ENCODE results near the gene SF3A1. TPM values are rescaled to one million over a fixed set of nuclear protein-coding genes. Genes with fewer than 3 reads are reported as not detected.
"Not testable (repeated sequence)": the region's sequence is repeated elsewhere in the genome, so short reads cannot be mapped to it uniquely, and the experiment has no call there.

SF3A1 gene
- total and polyA plus RNA-seq, 4 donors: 15.8 to 157 (median 45.1) TPM

- ATAC-seq (ENCODE audit: insufficient read depth, low FRiP score) (no peak), DNase-seq (no peak)
- H3K27ac ChIP-seq (ENCODE audit: low read depth in 1 of 2, low read length in 1 of 2): no peak overlapping the region
- peaks cover 66 to 92% (median 85%) of the 10 kb centered on the region in 4 donors for H3K36me3 ChIP-seq (ENCODE audit: control insufficient read depth in 4 of 4, insufficient read depth in 4 of 4, low read length in 4 of 4)
- WGBS, 2 donors: 94 to 98% methylated on average over 6 to 7 of the region's 7 CpGs
- no peak for TF ChIP-seq CTCF (IDR thresholded peaks at IDR 0.05; ENCODE audit: control extremely low read depth, extremely low read depth)
- peaks cover 0 to 2% (median 0%) of the 10 kb centered on the region in 4 donors for H3K9me3 ChIP-seq (ENCODE audit: control insufficient read depth in 4 of 4, insufficient read depth in 3 of 4, low read length in 3 of 4)
- H3K27me3 ChIP-seq (ENCODE audit: control insufficient read depth in 3 of 3, insufficient read depth in 3 of 3, low read length in 2 of 3): no peaks in the 10 kb centered on the region
- H3K4me3 ChIP-seq: no peak overlapping the region
- H3K9ac ChIP-seq (ENCODE audit: insufficient read depth in 1 of 2, low read length in 2 of 2): no peak overlapping the region
- H3K4me1 ChIP-seq (ENCODE audit: control insufficient read depth in 5 of 5, insufficient read depth in 5 of 5, low read length in 5 of 5): no peaks in the 10 kb centered on the region
These were observed 17.9 kb downstream of the SF3A1 start for GRCh38 chr22:30338802-30339201.

DNA sequence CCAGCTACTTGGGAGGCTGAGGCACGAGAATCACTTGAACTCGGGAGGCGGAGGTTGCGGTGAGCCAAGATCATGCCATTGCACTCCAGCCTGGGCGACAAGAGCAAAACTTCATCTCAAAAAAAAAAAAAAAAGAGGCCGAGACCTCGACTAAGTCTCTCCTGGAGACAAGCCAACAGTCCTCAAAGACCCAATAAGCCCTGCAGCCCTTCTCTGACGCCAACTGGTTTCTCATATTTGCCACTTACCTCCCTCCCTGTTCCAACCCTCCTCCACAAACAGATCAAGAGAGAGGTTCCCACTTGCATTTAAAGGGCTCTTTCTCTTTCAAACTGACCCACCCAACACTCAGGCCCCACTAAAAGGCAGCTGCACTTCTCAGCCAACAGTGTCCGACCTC is 18.4 kb downstream of the SF3A1 start:
- not testable (repeated sequence) for H3K4me1 ChIP-seq (ENCODE audit: control insufficient read depth in 5 of 5, insufficient read depth in 5 of 5, low read length in 5 of 5); H3K9me3 ChIP-seq (ENCODE audit: control insufficient read depth in 4 of 4, insufficient read depth in 3 of 4, low read length in 3 of 4); DNase-seq; H3K27ac ChIP-seq (ENCODE audit: low read depth in 1 of 2, low read length in 1 of 2); H3K4me3 ChIP-seq; H3K27me3 ChIP-seq (ENCODE audit: control insufficient read depth in 3 of 3, insufficient read depth in 3 of 3, low read length in 2 of 3); H3K9ac ChIP-seq (ENCODE audit: insufficient read depth in 1 of 2, low read length in 2 of 2); ATAC-seq (ENCODE audit: insufficient read depth, low FRiP score)
- peaks cover 66 to 94% (median 83%) of the 10 kb centered on the region in 4 donors for H3K36me3 ChIP-seq (ENCODE audit: control insufficient read depth in 4 of 4, insufficient read depth in 4 of 4, low read length in 4 of 4)
- 77 to 90% methylated on average over 9 of the region's 9 CpGs for whole genome bisulfite sequencing, 2 donors

DNA sequence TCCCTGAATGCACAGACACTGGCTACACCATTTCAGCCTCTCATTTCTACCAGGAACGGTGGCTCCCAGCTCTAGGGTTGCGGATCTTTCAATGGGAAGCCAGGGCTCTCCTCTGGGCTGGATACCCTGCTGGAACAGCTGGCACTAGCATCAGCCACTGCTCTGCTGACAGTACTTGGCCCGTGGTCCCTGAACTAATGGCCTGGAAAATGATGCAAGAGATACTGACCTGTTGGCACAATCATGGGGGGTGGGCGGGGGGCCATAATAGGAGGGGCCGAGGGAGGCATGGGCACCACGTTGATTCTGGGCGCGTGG is 19.3 kb downstream of the SF3A1 start:
- ATAC-seq (ENCODE audit: insufficient read depth, low FRiP score) (no peak), DNase-seq (no peak)
- Histone ChIP-seq H3K4me1 (ENCODE audit: control insufficient read depth in 5 of 5, insufficient read depth in 5 of 5, low read length in 5 of 5) (no peaks in the 10 kb centered on the region), H3K9me3 (ENCODE audit: control insufficient read depth in 4 of 4, insufficient read depth in 3 of 4, low read length in 3 of 4) (peaks cover 0 to 2% (median 0%) of the 10 kb centered on the region in 4 donors), H3K27ac (ENCODE audit: low read depth in 1 of 2, low read length in 1 of 2) (peak overlapping the region in 1 of 2 donors; percentile 0), H3K27me3 (ENCODE audit: control insufficient read depth in 3 of 3, insufficient read depth in 3 of 3, low read length in 2 of 3) (no peaks in the 10 kb centered on the region), H3K9ac (ENCODE audit: insufficient read depth in 1 of 2, low read length in 2 of 2) (no peak overlapping the region), H3K4me3 (no peak overlapping the region), H3K36me3 (ENCODE audit: control insufficient read depth in 4 of 4, insufficient read depth in 4 of 4, low read length in 4 of 4) (peaks cover 62 to 94% (median 77%) of the 10 kb centered on the region in 4 donors)
- whole genome bisulfite sequencing, 2 donors: 88 to 96% methylated on average over 8 of the region's 8 CpGs
- no peak for TF ChIP-seq CTCF (IDR thresholded peaks at IDR 0.05; ENCODE audit: control extremely low read depth, extremely low read depth)

GRCh38 chr22:30336752-30337460 is 19.8 kb downstream of the SF3A1 start:
- H3K27me3 ChIP-seq (ENCODE audit: control insufficient read depth in 3 of 3, insufficient read depth in 3 of 3, low read length in 2 of 3): no peaks in the 10 kb centered on the region
- no peak for TF ChIP-seq CTCF (IDR thresholded peaks at IDR 0.05; ENCODE audit: control extremely low read depth, extremely low read depth)
- ATAC-seq (ENCODE audit: insufficient read depth, low FRiP score) (no peak), DNase-seq (no peak)
- 88 to 92% methylated on average over 4 of the region's 4 CpGs for whole genome bisulfite sequencing, 2 donors
- peak overlapping the region in 1 of 2 donors; percentile 0 for H3K27ac ChIP-seq (ENCODE audit: low read depth in 1 of 2, low read length in 1 of 2)
- H3K36me3 ChIP-seq (ENCODE audit: control insufficient read depth in 4 of 4, insufficient read depth in 4 of 4, low read length in 4 of 4): peaks cover 57 to 92% (median 74%) of the 10 kb centered on the region in 4 donors
- H3K4me1 ChIP-seq (ENCODE audit: control insufficient read depth in 5 of 5, insufficient read depth in 5 of 5, low read length in 5 of 5): no peaks in the 10 kb centered on the region
- H3K4me3 ChIP-seq: no peak overlapping the region
- no peak overlapping the region for H3K9ac ChIP-seq (ENCODE audit: insufficient read depth in 1 of 2, low read length in 2 of 2)
- peaks cover 0 to 2% (median 0%) of the 10 kb centered on the region in 4 donors for H3K9me3 ChIP-seq (ENCODE audit: control insufficient read depth in 4 of 4, insufficient read depth in 3 of 4, low read length in 3 of 4)
